Inflammatory macrophage treated with lipopolysaccharide for 1 hour (primary cell): ENCODE data around the gene MXI1.
"Not testable (repeated sequence)": the region's sequence is repeated elsewhere in the genome, so short reads cannot be mapped to it uniquely, and the experiment has no call there.

Experiments
- DNase-seq, 2 donors: peaks; one replicate each; pipeline ENCODE4 v3.0.0-alpha.2; 2020 to 2022

MXI1 gene

DNA sequence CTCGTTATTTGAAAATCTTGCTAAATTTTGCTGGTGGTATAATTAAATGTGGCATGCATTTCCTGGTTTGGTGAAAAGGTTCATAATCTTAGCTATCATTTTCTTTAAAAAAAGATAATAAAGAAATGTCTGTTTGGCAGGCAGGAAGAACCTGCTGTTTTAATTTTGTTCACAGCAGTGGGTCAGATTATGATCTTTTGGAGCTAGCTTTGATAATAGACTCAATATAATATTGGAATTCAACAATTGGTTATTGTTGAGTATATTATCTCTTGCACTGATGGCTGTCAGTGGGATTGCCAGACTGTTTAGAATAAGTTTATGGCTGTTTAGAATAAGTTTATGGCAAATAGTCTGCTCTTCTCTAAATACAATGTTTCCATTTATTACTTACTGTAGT, 35.1 kb downstream of the MXI1 start:
- no peak for DNase-seq

- DNase-seq: no peak
These were observed 37.1 kb downstream of the MXI1 start for GRCh38 chr10:110244550-110244949.

DNA sequence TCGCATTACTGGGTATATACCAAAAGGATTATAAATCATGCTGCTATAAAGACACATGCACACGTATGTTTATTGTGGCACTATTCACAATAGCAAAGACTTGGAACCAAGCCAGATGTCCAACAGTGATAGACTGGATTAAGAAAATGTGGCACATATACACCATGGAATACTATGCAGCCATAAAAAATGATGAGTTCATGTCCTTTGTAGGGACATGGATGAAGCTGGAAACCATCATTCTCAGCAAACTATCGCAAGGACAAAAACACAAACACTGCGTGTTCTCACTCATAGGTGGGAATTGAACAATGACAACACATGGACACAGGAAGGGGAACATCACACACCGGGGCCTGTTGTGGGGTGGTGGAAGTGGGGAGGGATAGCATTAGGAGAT, 40.4 kb downstream of the MXI1 start:
- not testable (repeated sequence) for DNase-seq

GRCh38 chr10:110249489-110249888, 42.1 kb downstream of the MXI1 start:
- DNase-seq: not testable (repeated sequence)

GRCh38 chr10:110251392-110251791, 44.0 kb downstream of the MXI1 start:
- DNase-seq: not testable (repeated sequence)

DNA sequence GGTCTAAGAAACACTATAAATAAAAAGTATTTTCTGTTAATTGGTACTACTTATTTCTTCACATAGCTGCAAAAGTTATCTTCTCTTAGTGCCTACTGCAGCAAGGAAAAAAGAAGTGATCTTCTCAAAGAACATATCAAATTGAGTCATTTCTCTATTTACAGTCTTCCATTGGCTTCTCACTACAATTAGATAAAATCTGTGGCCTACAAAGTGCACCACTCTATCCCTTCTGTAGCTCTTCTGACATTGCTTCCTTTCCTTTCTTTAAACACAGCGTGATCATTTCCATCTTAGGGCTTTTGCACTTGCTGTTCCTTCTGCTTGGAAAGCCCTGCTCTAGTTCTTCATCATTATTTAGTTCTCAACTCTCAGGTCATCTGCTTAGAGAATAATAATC, 44.7 kb downstream of the MXI1 start:
- no peak for DNase-seq

- DNase-seq: no peak
These were observed 47.1 kb downstream of the MXI1 start for GRCh38 chr10:110254467-110254866.

GRCh38 chr10:110258542-110258941, 51.1 kb downstream of the MXI1 start:
- no peak for DNase-seq

- no peak for DNase-seq
These were observed 51.9 kb downstream of the MXI1 start for GRCh38 chr10:110259317-110259716.

DNA sequence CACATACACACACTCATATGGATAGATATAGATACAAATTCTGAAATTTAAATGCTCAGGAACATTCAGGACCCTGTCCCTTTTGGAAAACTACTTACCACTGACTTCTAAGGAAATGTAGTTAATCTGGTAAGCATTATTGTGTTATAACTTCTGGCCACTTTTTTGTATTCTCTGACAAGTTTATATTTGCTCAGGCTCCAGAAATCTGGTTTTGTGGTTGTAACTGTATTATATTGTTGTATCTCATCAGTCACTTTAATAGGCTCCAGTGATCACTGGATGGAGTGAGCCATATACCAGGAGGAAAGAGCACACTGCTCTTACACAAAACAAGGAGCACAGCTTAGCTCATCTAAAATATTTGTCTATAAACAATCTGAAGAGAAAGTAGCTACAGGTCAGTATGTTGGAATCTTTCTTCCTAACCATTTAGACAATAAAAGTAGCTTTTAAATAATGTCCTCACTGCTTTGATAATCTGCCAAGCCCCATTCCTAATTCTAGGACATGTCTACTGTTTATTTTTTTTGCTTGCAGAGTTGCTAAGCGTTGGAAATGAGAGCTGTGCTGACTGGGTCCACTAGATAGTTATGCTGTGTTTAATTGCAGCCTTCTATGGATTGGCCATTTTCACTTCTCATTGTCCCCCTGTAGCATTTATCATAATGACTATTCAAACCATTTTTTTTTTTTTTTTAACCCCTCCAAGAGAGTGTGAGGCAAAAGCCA, 53.5 kb downstream of the MXI1 start:
- DNase-seq: no peak

DNA sequence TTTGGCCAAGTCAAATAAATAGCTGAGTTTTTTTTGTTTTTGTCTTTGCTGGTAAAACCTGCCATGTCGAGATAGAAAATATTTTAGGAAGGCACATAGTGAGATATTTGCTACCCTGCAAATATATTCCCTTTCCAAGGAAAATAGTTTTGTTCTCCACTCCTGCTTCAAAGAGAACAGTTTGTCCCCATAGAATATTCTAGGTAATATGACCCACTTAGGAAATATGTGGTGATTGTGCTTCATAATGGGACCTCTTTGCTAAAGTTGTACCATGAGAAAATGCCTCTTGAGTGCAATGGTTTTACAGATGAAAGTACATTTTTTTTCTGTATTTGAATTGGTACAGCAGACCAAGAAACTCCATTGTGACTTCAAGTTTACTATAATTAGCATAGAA, 55.8 kb downstream of the MXI1 start:
- no peak for DNase-seq

DNA sequence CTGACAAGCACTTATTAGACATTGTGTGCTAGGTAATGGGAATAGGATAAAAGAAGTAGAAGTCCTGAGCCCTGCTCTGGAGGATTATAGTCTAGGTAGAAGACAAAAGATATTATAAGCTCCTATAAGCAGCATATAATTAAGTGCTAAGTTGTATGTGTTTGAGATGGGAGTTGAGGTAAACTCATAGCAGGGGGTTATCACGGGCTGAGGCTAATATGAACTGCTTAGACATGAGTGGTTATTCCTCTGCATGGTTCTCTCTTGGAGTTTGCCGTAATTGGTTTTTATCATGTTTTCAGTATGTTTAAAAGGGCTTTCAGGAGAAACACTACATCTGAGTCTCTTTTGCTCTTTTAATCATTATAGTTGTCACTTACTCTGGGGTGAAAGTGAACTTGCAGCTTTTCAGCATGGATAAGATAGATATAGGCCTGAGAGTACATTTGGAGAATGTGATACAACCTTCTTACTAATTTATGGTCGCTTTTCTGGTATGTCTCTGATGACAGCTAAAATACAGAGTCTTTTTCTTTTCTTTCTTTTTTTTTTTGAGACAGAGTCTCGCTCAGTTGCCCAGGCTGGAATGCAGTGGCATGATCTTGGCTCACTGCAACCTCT, 58.3 kb downstream of the MXI1 start:
- DNase-seq: no peak

DNA sequence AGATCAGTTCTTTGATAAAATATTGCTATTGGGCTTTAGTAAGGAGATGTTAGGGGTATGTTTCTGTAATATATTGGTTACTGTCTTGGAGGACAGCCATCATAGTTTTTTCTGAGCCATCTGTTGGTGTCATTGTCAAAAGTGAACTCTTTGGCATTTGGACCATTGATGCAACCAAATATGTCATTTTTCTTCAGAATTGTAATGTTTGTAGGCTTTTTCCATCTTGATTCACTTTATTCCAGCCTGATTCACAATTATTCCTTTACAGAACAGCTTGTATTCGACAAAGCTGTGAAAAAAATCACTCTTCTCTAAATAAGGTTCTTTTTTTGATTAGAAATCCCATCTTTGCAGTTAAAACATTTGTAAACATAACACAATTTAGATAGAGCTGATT, 59.9 kb downstream of the MXI1 start:
- DNase-seq: no peak

- no peak for DNase-seq
These were observed 61.0 kb downstream of the MXI1 start for GRCh38 chr10:110268442-110268841.

GRCh38 chr10:110268971-110269370, 61.6 kb downstream of the MXI1 start:
- DNase-seq: no peak

DNA sequence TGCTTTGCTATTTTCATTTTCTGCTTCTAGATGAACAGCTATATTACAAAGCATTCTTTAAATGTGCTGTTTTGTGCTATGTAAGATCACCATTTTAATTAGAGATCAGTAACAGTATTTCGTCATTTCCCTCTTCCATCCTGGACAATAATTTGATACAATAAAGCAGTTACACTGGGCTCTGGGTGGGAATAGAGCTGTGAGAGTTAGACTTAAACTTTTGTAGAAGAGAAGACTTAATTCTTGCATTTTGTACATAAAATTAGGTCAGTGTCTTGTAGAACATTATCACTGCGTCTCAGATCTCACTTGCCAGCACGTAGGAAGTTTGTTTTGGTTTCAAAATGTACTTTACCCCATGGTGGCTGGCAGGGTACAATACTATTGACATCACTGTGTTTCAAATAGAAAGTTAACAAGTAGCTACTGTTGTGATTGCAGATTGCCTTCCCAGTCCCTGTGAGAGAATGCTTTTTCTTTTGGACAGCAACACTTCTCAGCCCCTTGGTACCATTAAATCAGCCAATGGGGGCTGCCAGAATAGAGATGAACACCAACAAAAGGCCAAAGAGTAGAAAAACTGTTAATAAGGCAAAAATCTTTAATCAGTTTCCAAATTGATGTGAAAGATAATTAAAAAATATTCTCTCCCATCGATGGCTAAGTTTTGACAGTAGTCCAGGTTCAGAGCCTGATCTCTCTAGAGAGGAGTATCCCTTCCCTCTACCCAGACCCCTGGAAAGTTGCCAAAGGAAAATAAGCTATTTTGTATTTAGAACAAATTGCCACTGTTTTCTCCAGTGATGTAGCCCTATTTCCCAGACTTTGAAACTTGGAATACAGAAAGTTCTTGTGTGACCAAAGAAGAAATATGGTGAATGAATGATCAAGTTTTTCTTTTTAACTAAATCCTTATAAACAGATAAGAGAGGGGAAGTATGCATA, 62.2 kb downstream of the MXI1 start:
- DNase-seq: peak; percentile 59 to 68

- not testable (repeated sequence) for DNase-seq
These were observed 65.6 kb downstream of the MXI1 start for GRCh38 chr10:110272995-110273394.

- peak; percentile 52 to 62 for DNase-seq
These were observed 66.1 kb downstream of the MXI1 start for GRCh38 chr10:110273474-110273873.

GRCh38 chr10:110274072-110274627, 66.7 kb downstream of the MXI1 start:
- DNase-seq: no peak

DNA sequence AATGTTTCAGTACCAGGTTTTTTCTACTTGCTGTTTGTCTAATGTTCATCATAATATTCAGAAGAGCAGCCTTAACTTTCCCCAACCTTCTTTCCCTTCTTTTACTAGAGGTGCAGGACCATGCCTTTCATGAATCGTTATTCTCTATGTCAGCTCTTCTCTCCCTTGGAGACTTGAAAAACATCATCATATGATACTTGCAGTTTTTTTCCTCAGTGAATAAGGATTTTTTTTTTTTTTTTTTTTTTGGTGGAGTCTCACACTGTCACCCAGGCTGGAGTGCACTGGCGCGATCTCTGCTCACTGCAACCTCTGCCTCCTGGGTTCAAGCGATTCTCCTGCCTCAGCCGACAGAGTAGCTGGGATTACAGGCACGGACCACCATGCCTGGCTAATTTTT, 67.2 kb downstream of the MXI1 start:
- no peak for DNase-seq

GRCh38 chr10:110275128-110275729, 67.8 kb downstream of the MXI1 start:
- no peak for DNase-seq

DNA sequence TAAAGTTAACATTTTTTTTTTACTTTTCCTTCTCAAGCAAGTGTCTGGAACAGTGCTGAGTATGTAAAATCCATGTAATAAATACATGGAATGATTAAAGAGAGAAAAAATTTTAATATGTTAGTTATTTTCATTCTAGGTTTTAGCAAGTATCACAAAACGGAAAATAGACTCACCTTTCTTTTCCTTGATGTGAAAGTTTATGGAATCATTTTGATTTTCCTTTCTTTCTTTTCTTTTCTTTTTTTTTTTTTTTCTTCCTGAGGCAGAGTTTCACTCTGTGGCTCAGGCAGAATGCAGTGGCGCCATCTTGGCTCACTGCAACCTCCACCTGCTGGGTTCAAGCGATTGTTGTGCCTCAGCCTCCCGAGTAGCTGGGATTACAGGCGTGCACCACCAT, 69.2 kb downstream of the MXI1 start:
- DNase-seq: no peak

DNA sequence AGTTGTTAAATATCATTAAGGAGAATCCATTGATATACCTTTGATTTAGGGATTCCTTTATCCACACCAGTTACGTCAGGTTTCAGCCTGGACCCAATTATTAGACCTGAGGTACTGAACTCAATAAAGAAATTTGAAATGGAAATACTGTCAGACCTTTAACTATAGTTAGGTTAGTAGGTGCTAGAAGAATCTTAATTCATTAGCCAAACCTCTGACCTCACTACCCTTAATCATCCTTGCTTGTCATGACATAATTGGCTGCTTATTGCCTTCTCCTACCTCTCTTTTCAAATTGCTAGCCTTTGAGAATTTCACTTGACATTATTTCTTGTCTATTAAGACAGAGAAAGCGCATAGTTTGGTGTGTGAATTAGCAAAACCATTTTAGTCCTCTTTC, 70.2 kb downstream of the MXI1 start:
- no peak for DNase-seq
